ENCODE data around the gene FBXO38. TPM values are rescaled to one million over a fixed set of nuclear protein-coding genes. Genes with fewer than 3 reads are reported as not detected.

The FBXO38 gene
- total and polyA plus RNA-seq, 9 of the 15 experiments (the other 6 are each of a cell fraction or from before 2014, with no cell fraction given): 7.4 to 39.4 (median 29.3) TPM

GRCh38 chr5:148335259-148335658, 48.5 kb upstream of the FBXO38 start, which contains the start of gene SPINK9:
TSS of gene SPINK9 (plus strand) at chr5:148335559. CDS start at chr5:148335614, 55 bp downstream.
- no peaks in the 10 kb centered on the region for H3K36me3 ChIP-seq (ENCODE audit: control insufficient read depth, insufficient read depth, low read length)
- H4K20me1 ChIP-seq (replicated peaks; ENCODE audit: control insufficient read depth, insufficient read depth, low read length): no peaks in the 10 kb centered on the region
- H3K27me3 ChIP-seq (ENCODE audit: control insufficient read depth in 2 of 2, insufficient read depth in 2 of 2, low read length in 2 of 2): no peaks in the 10 kb centered on the region
- 6% methylated on average over 3 of the region's 3 CpGs for WGBS (ENCODE audit: insufficient coverage, low coverage, missing lambda C conversion rate)
- POLR2A ChIA-PET: no interaction called here
- H3K4me3 ChIP-seq: no peak within 1 kb of the TSS
- BruUV-seq (replicated peaks): no TSS peak
- intact Hi-C loops (cut with micrococcal nuclease): no loop called here
- no peaks in the 10 kb centered on the region for H3K9me3 ChIP-seq (replicated peaks; ENCODE audit: control insufficient read depth, insufficient read depth, low read depth, low read length)
- FAIRE-seq (no peak), ATAC-seq (no peak), DNase-seq (ENCODE audit: extremely low read depth in 1 of 4, low spot score in 3 of 4) (no peak)
- CTCF ChIA-PET (ENCODE audit: low intra/inter-chr PET ratio): no interaction called here
- no peaks in the 10 kb centered on the region for H3K79me2 ChIP-seq (ENCODE audit: control insufficient read depth, insufficient read depth, low read length)
- H3K4me1 ChIP-seq (replicated peaks in 1 of 2; ENCODE audit: control insufficient read depth in 2 of 2, insufficient read depth in 2 of 2, low read length in 2 of 2): no peaks in the 10 kb centered on the region
- in situ Hi-C loops (cut with MboI): no loop called here
- no peak within 1 kb of the TSS for H3K4me2 ChIP-seq (ENCODE audit: insufficient read depth, low read length)
- H2AFZ ChIP-seq (ENCODE audit: low read depth, low read length): no peak within 1 kb of the TSS
- TF ChIP-seq ELK3 (CRISPR knock-in tag; IDR thresholded peaks at IDR 0.05) (no peak), ZNF395 (CRISPR knock-in tag; IDR thresholded peaks at IDR 0.05) (no peak), ELF1 (tag; IDR thresholded peaks at IDR 0.05) (no peak)
- no peak within 1 kb of the TSS for H3K27ac ChIP-seq (ENCODE audit: extremely low read depth, low read depth, low read length)
- H3K9ac ChIP-seq (ENCODE audit: insufficient read depth in 1 of 2, low read depth in 2 of 2, low read length in 2 of 2): no peak within 1 kb of the TSS
- no peaks in the 10 kb centered on the region for H3K9me1 ChIP-seq (ENCODE audit: control insufficient read depth, insufficient read depth, low read length)

All from K562 (cell line).